ENCODE data around the gene PGLYRP3.

PGLYRP3 gene, protein sequence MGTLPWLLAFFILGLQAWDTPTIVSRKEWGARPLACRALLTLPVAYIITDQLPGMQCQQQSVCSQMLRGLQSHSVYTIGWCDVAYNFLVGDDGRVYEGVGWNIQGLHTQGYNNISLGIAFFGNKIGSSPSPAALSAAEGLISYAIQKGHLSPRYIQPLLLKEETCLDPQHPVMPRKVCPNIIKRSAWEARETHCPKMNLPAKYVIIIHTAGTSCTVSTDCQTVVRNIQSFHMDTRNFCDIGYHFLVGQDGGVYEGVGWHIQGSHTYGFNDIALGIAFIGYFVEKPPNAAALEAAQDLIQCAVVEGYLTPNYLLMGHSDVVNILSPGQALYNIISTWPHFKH

DNA sequence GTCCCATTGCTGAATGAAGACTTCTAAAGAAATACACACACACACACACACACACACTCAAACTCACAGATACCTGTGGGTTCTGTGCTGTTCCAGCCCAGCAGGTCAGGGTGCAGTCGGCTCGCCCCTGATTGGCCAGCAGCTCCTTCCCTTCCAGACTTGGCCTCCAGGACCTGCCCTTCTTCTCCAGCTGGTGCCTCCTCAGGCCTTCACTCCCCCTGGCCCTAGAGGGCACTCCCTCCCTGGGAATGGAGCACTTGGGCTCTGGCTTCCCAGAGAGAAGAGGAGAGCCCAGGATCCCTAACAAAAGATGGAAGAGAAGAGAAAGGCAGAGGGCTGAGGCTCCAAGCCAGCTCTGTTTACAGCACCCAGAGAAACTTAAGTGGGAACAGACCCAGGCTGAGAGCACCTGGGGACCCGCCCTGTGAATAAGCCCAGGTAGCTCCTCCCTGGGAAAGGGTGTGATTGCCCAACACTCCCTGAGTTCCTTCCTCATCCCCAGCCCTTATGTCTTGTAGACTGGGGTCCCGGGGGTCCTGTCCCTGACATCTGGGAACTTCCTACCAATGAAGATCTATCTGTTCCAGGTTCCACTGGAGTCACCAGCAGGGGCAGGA, at the start of gene PGLYRP3:
Gene PGLYRP3, minus strand, starts transcription at position 383 of the 617 bp plus-strand sequence. CDS start 2,287 bp downstream, outside the sequence.
- no peak for DNase-seq

DNA sequence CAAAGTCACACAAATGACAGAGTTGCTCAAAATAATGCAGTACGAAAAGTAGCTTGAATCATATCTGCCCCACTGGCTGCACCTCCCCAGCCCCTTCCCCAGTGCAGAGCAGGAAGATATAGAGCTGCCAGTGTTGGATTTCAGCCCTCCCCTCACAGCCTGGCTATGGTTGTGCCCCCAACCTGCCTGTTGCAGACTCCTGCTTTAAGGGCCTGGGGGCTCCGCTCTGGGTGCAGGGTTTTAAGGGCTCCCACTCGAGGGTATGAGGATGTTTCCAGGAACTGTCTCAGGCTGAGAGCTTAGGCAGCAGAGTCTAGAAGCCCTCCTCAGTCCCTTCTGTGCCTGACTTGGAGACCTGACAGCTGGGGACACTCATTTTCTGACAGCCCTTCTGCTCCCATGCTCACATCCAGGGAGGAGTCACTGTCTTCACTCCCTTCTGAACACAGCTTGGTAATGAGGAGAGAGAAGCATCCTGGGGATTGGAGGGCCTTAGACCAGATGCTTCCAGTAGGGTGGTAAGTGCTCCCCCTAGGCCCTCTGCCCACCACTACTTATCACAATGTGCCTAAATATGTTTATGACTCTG, 49.5 kb upstream of the PGLYRP3 start:
- no peak for DNase-seq

DNA sequence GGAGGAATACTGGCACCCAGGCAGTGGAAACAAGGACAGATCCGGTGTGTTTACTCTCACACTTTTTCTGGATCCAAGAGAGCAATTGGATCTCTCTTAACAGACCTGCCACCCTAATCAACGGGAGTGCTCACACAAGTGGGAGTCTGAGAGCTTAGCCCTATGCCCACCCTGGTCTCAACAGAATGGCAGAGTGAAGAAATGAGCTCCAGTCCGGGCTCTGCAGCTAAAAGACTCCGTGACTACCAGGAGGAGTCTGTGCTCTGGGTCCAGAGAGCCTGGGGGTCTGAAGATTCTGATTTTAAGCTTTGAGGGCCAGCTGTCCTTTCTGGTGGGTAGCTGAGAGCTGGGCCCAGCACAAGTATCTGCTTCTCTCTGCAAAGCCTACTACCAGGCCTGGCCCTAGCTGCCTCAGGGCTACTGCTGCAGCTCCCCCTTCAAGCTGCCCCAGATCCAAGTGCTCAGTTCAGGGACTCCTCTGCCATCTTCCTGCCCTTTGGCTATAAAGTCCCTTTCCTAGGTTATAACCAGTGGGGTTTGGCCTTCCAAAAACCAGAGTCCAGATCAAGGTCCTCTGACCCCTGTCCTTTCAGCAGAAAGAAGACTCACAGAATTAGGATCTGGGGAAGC, 48.8 kb upstream of the PGLYRP3 start:
- no peak for DNase-seq

DNA sequence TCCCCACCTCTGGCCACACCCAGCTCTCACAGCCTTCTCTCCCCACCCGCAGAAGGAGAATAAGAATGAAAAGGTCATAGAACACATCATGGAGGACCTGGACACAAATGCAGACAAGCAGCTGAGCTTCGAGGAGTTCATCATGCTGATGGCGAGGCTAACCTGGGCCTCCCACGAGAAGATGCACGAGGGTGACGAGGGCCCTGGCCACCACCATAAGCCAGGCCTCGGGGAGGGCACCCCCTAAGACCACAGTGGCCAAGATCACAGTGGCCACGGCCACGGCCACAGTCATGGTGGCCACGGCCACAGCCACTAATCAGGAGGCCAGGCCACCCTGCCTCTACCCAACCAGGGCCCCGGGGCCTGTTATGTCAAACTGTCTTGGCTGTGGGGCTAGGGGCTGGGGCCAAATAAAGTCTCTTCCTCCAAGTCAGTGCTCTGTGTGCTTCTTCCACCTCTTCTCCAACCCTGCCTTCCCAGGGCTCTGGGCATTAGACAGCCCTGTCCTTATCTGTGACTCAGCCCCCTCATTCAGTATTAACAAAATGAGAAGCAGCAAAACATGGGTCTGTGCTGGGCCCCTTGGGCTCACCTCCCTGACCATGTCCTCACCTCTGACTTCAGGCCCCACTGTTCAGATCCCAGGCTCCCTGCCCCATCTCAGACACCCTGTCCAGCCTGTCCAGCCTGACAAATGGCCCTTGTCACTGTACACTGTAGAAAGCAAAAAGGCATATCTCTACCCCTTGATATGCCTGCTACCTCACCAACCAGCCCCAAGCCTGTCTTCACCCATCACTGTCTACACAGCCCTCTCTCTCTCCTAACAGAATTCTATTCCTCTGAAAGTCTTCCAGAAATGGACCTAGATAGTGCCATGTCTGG, 48.1 kb upstream of the PGLYRP3 start:
- no peak for DNase-seq

- no peak for DNase-seq
Observed at GRCh38 chr1:153360190-153360589, 47.4 kb upstream of the PGLYRP3 start.

GRCh38 chr1:153359241-153359640, 46.5 kb upstream of the PGLYRP3 start:
- DNase-seq, result peak; percentile 47

GRCh38 chr1:153358691-153358975, 45.9 kb upstream of the PGLYRP3 start:
- DNase-seq, result peak; percentile 35

- peak; percentile 50 for DNase-seq
Observed at GRCh38 chr1:153357853-153358690, 45.3 kb upstream of the PGLYRP3 start, which contains the start of gene S100A9. Gene S100A9 (plus strand): TSS chr1:153357854. CDS start chr1:153358284, 430 bp downstream.

- DNase-seq, result peak; percentile 54
Observed at GRCh38 chr1:153357076-153357852, 44.5 kb upstream of the PGLYRP3 start.

DNA sequence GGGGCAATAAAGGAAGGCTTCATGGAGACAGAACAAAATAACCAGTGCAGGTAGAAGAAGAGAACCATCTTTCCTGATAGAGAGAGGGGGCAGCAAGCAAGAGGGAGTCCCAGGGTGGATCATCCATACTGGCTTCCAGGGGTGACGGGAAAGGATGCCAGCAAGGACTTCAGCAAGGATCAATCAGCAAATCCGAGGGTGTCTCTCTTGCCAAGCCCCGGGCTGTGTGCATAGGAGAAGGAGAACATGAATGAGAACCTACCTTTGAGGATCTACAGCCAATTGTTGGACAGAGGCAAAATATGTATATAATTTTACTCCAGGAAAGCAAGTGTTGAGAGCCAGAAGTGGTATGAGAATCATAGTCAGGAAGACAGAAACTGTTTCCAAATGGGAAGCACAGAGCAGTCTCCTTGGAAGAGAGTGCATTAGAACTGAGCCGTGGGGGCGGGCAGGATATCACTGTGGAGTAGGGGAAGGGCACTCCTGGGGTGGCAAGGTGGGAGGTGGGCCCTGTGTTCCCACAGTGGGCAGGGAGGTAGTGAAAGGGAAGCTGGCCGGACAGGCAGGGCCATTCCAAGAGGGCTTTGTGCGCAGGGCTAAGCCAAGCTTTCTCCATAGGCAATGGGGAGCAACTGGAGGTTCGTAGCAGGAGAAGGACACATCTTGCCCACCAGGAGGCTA, 43.8 kb upstream of the PGLYRP3 start:
- peak; percentile 49 for DNase-seq

GRCh38 chr1:153355445-153356071, 42.8 kb upstream of the PGLYRP3 start:
- DNase-seq, result peak; percentile 59

DNA sequence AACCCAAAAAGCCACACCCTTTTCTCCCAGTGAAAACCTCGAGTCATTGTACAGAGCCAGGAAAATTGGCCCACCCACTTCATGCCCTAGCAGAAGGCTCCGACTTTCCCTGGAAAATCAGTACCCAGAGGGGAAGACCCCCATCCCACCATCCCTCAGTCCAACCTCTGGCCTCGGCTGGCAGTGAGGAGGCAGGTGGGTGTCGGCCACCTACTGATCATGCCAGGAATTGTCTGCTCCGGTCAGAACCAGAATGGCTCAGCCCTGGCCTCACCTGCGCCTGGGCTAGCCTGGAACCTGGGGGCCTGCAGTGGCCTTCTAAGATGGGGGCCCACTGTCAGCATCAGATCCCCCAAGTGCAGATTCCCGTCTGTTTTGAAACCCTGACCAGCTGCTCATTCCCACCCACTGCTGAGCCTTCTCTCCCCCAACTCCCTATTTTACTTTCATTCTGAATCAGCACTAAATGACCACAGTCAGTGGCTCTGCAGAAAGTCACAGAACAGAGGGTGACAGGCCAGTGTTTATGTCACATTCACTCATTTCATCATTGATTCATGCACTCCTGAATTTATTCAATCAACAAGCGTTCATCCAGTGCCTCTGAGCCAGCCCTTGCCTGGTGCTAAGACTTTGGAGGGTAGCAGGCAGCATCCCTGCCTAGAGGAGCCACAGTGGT, 41.9 kb upstream of the PGLYRP3 start:
- peak; percentile 32 for DNase-seq

GRCh38 chr1:153353226-153353947, 40.6 kb upstream of the PGLYRP3 start:
- DNase-seq, result peak; percentile 52

GRCh38 chr1:153352523-153352922, 39.8 kb upstream of the PGLYRP3 start:
- peak; percentile 76 for DNase-seq

- DNase-seq, result no peak
Observed at GRCh38 chr1:153350321-153350957, 37.7 kb upstream of the PGLYRP3 start.

GRCh38 chr1:153349363-153350320, 36.9 kb upstream of the PGLYRP3 start:
- DNase-seq, result peak; percentile 30
